Ovary (tissue), 9 donors: ENCODE data around the gene BIRC7. TPM values are rescaled to one million over a fixed set of nuclear protein-coding genes. Genes with fewer than 3 reads are reported as not detected.

Source experiments
- DNase-seq, 5 donors: peaks; one replicate each; pipeline ENCODE4 v3.0.0-alpha.2; 2019 to 2020
- H3K27ac ChIP-seq, 2 donors: fragments of 200-600 bp; one replicate each; pipeline versions ENCODE4 v1.5.1 to v1.8.0; 2019 to 2022
- H3K27me3 ChIP-seq: fragments of 200-600 bp; one replicate; pipeline ENCODE4 v1.8.0; 2022
- H3K36me3 ChIP-seq: fragments of 200-600 bp; sonication (generic); one replicate; pipeline ENCODE4 v1.5.1; 2019
- H3K4me1 ChIP-seq: one replicate; pipeline ENCODE4 v1.8.1; 2013; ENCODE audit warnings: mild to moderate bottlenecking, moderate library complexity; ENCODE audit not compliant: insufficient read depth
- H3K4me3 ChIP-seq: fragments of 200-600 bp; sonication (generic); one replicate; pipeline ENCODE4 v1.5.1; 2017
- H3K9me3 ChIP-seq, 2 donors: fragments of 200-600 bp in 1 of 2; sonication (generic) in 1 of 2; one replicate each; pipeline versions ENCODE4 v1.5.1 to v1.8.1; 2013 to 2019; ENCODE audit warnings: mild to moderate bottlenecking in 1 of 2, moderate library complexity in 1 of 2
- EP300 ChIP-seq: sonication (generic); formaldehyde crosslinking; IDR thresholded peaks from one replicate; pipeline ENCODE4 v1.6.1; 2017; ENCODE audit warnings: antibody characterized with exemption
- POLR2A ChIP-seq: fragments of 450-650 bp; IDR thresholded peaks from one replicate; pipeline ENCODE4 v1.6.1; 2017; ENCODE audit warnings: antibody characterized with exemption, mild to moderate bottlenecking, moderate library complexity
- WGBS, 3 donors: extraction: QIAGEN DNeasy Blood & Tissue Kit in 1 of 3; methylation state at CpG; one replicate each; pipeline versions ENCODE4 v1.1.5 to v1.1.7; 2013 to 2017; 5-methylcytosine and 5-hydroxymethylcytosine counted together
- intact Hi-C, 4 donors: fragments of 100-400 bp; cut with DNase I; formaldehyde crosslinking; loops; one replicate each; pipeline versions ENCODE4 v1.11.0 to v1.15.1; 2022 to 2023
- polyA plus RNA-seq, 2 donors: library from polyadenylated mRNA; stranded (reverse); fragments of 200-250 nt in 1 of 2; fragments of 350-450 nt in 1 of 2; fragmentation: Illumina TruSeq in 1 of 2; extraction: RNeasy Lipid Tissue Mini Kit (QIAGEN cat#74804) in 1 of 2; gene quantifications; one replicate each; pipeline ENCODE4 v1.2.3, GENCODE V29; 2013 to 2014
- total RNA-seq, 7 donors: library from RNA; depleted of rRNA in 2 of 7; stranded (reverse); fragments of >200 nt in 2 of 7; fragmentation: NEBNext Ultra II Directional in 3 of 7; extraction: Animal tissue kit (Norgen Biotek cat#: 25700) in 3 of 7; gene quantifications; one replicate each; pipeline versions ENCODE4 v1.1.0 to v1.2.4, GENCODE V29; 2016 to 2023
- TF ChIP-seq, protein P1 (sequence below), 3 donors: fragments of 450-650 bp in 2 of 3; fragments of 200-600 bp in 1 of 3; IDR thresholded peaks; one replicate each; pipeline versions ENCODE4 v1.5.1 to v1.8.0; 2016 to 2022; ENCODE audit warnings: antibody characterized with exemption in 3 of 3, mild to moderate bottlenecking in 1 of 3
- donor health status: DM: no; HTN: no; CAD: no; lungs with moderate emphysema.
- donor health status: DM: no; HTN: no; CAD: no.
- donor health status: Bipolar disorder and iron deficiency.
- donor health status: DM: yes; HTN: yes; CAD: no.
- donor health status: DM: no; HTN: no; CAD: no.
- donor health status: DM: yes; HTN: yes; CAD: no.

Gene BIRC7
- total and polyA plus RNA-seq, 9 donors: 0.60 to 1.1 TPM; not detected in 7

DNA sequence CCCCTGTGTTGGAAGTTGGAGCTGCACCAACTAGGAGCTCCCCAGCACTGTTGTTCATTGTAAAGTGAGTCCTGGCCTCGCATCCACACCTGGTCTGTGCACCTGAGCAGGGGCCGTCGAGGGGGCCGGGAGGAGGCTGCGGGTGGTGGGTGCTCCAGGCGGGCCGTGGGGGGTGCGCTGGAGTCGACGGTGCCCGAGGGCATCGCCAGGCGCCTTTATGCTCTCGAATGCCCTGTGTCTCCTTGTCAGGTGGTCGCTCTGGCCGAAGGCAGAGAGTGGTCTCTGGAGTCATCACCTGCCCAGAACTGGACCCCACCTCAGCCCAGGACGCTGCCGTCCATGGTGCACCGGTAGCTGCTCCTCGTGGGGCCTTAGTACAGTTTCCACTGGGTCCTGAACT is 41.3 kb downstream of the BIRC7 start:
- H3K9me3 ChIP-seq: no peaks in the 10 kb centered on the region
- WGBS, 3 donors: 86 to 90% (median 89%) methylated on average over 20 of the region's 20 CpGs
- TF ChIP-seq POLR2A (no peak), EP300 (no peak)
- TF ChIP-seq, protein P1, sequence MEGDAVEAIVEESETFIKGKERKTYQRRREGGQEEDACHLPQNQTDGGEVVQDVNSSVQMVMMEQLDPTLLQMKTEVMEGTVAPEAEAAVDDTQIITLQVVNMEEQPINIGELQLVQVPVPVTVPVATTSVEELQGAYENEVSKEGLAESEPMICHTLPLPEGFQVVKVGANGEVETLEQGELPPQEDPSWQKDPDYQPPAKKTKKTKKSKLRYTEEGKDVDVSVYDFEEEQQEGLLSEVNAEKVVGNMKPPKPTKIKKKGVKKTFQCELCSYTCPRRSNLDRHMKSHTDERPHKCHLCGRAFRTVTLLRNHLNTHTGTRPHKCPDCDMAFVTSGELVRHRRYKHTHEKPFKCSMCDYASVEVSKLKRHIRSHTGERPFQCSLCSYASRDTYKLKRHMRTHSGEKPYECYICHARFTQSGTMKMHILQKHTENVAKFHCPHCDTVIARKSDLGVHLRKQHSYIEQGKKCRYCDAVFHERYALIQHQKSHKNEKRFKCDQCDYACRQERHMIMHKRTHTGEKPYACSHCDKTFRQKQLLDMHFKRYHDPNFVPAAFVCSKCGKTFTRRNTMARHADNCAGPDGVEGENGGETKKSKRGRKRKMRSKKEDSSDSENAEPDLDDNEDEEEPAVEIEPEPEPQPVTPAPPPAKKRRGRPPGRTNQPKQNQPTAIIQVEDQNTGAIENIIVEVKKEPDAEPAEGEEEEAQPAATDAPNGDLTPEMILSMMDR (IDR thresholded peaks at IDR 0.05): no peak

DNA sequence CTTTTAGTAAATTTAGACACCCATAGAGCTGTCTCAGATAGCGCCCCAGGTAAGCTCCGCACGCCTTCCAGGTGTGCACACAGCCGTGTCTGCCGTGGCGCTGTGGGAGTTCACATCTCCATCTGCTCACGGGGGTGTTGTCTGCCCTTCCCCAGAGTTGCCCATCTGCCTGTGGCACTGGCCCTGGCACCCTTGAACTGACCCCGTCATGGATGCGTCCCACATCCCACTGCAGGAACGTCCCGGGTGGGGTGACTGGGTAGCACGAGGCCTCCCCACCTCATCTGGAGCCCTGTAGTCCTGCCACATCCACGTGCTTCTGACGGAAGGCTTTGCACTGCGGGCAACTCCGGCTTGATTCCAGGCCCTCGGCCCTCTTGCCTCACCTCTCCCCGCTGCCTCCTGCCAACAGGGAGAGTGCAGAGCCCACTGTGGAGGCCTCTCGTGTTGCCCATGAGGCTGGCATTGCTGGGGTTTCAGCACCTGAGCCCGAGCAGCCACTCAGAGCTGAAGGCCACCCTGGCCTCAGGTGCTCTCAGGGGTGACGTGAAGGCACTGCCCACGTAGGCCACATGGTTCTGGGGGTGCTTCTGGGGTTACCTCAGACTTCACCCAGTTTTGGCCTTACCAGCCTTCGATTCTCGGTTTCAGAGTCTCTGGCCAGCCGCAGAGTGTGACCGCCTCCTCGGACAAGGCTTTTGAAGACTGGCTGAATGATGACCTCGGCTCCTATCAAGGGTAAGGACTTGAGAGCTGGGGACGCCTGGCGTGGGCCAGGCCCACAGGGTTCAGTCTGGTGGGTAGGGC is 42.0 kb downstream of the BIRC7 start:
- intact Hi-C loops: loop anchor here in 1 of 4 donors (5.0 kb wide), 1 partner anchor 340 kb away; no protein-coding TSS in a partner anchor
- no peaks in the 10 kb centered on the region for H3K9me3 ChIP-seq
- DNase-seq: no peak
- no peaks in the 10 kb centered on the region for H3K36me3 ChIP-seq
- TF ChIP-seq EP300 (no peak), POLR2A (no peak)
- TF ChIP-seq, protein P1 (IDR thresholded peaks at IDR 0.05): no peak
- no peak overlapping the region for H3K27ac ChIP-seq
- no peak overlapping the region for H3K4me3 ChIP-seq
- WGBS, 3 donors: 87 to 92% (median 89%) methylated on average over 30 of the region's 30 CpGs
- H3K27me3 ChIP-seq: no peaks in the 10 kb centered on the region
- H3K4me1 ChIP-seq: peaks cover 6% of the 10 kb centered on the region

More for the DNA sequence above, 41.3 kb downstream of the BIRC7 start:
- no peaks in the 10 kb centered on the region for H3K27me3 ChIP-seq
- DNase-seq: no peak
- no peaks in the 10 kb centered on the region for H3K36me3 ChIP-seq
- intact Hi-C loops: loop anchor here in 1 of 4 donors (5.0 kb wide), 1 partner anchor 340 kb away; no protein-coding TSS in a partner anchor
- no peak overlapping the region for H3K4me3 ChIP-seq
- H3K4me1 ChIP-seq: peaks cover 7% of the 10 kb centered on the region
- H3K27ac ChIP-seq: no peak overlapping the region

DNA sequence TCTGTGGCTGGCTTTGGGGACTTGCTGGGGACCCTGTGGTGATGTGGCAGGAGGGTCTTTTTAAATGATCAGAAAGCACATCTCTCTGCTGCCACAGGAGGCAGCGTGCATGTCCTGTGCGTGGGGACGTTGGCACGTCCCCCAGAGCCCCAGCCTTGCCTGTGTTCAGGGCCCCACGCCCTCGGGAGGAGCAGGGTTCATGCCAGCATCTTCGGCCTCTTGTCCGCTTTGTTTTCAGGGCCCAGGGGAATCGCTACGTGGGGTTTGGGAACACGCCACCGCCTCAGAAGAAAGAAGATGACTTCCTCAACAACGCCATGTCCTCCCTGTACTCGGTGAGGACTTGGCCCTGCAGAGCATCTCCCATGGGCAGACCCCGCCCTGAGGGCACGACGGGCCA is 43.0 kb downstream of the BIRC7 start:
- no peak for DNase-seq
- H3K27ac ChIP-seq: no peak overlapping the region
- no peaks in the 10 kb centered on the region for H3K9me3 ChIP-seq
- H3K36me3 ChIP-seq: no peaks in the 10 kb centered on the region
- no peak for TF ChIP-seq POLR2A
- TF ChIP-seq, protein P1 (IDR thresholded peaks at IDR 0.05): no peak
- no peak for TF ChIP-seq EP300
- peaks cover 5% of the 10 kb centered on the region for H3K4me1 ChIP-seq
- WGBS, 3 donors: 77 to 80% (median 77%) methylated on average over 17 of the region's 17 CpGs
- no peak overlapping the region for H3K4me3 ChIP-seq
- no peaks in the 10 kb centered on the region for H3K27me3 ChIP-seq
- intact Hi-C loops: loop anchor here in 1 of 4 donors (5.0 kb wide), 1 partner anchor 339 kb away; no protein-coding TSS in a partner anchor

DNA sequence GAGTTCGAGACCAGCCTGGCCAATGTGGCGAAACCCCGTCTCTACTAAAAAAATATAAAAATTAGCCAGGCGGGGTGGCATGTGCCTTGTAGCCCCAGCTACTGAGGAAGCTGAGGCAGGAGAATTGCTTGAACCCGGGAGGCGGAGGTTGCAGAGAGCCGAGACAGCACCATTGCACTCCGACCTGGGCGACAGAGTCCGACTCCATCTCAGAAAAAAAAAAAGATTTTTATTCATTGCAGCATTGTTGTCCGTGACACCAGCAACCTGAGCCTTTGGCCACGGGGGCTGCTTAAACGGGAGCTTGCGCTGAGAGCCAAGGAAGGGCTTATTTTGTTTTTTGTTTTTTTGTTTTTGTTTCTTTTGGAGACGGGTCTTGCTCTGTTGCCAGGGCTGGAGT is 44.2 kb downstream of the BIRC7 start:
- no peak for TF ChIP-seq EP300
- TF ChIP-seq, protein P1 (IDR thresholded peaks at IDR 0.05): no peak
- no peak for TF ChIP-seq POLR2A
- no peaks in the 10 kb centered on the region for H3K36me3 ChIP-seq
- no peaks in the 10 kb centered on the region for H3K27me3 ChIP-seq
- no peak for DNase-seq
- 87 to 89% (median 88%) methylated on average over 15 of the region's 15 CpGs for WGBS, 3 donors
- no peaks in the 10 kb centered on the region for H3K4me1 ChIP-seq
- H3K9me3 ChIP-seq: no peaks in the 10 kb centered on the region
- H3K27ac ChIP-seq: no peak overlapping the region
- intact Hi-C loops: loop anchor here in 1 of 4 donors (5.0 kb wide), 1 partner anchor 337 kb away; no protein-coding TSS in a partner anchor
- no peak overlapping the region for H3K4me3 ChIP-seq
